Activated CD8-positive, alpha-beta memory T cell treated with anti-CD3 and anti-CD28 coated beads, Interleukin-2, amount 50 U/mL, for 48 hours (primary cell): ENCODE results near the gene PRKN.

Experiments used
- DNase-seq: peaks from one replicate; pipeline ENCODE4 v3.0.0-alpha.2; 2020

Gene PRKN

GRCh38 chr6:161624111-161624510 is 1103.5 kb downstream of the PRKN start:
- no peak for DNase-seq

DNA sequence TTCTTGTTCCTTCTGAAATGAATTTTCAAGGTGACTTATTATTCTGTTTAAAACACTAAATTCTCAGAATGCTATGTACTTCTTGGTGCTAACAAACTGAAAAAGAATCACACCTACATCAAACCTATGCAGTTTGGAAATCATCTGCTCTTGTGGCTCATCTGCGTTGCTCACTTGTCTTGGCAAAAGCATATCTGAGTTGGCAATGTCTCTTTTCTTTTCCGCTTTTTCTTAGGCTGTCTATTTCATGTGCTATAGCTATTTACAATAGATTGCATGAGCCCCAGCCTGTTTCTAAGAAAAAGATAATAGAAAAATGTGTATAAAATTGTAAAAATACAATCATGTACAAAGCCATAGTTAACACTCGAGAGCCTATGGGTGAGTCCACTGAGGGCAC is 1104.8 kb downstream of the PRKN start:
- no peak for DNase-seq

DNA sequence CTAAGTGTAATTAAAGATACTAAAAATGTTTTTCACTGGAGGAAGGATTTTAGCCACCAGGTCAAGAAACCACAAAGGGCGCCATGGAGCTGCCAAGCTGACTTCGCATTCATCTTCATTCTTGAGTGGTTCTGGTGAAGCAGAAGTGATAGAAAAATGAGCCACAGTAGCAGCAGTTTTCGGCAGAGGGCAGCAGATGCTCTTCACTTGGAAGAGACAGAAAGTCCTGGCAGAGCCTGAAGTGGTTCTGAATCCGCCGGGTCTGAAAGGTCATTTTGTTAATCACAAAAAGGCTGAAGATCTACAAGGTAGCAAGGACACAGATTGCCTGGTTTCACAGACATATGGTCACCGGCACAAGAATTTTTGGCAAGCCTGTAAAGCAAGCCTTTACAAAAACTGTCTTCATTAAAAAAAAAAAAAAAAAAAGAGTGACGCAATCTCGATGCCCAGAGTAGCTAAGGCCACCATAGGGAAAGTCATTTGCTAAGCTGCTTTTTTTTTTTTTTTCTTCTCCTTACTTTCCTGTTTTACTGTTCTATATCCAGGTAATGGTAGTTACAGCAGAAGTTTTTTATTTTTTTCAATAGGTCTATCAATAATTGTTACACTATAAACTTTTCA is 1108.6 kb downstream of the PRKN start:
- no peak for DNase-seq

GRCh38 chr6:161613711-161614110 is 1113.9 kb downstream of the PRKN start:
- DNase-seq, result no peak

DNA sequence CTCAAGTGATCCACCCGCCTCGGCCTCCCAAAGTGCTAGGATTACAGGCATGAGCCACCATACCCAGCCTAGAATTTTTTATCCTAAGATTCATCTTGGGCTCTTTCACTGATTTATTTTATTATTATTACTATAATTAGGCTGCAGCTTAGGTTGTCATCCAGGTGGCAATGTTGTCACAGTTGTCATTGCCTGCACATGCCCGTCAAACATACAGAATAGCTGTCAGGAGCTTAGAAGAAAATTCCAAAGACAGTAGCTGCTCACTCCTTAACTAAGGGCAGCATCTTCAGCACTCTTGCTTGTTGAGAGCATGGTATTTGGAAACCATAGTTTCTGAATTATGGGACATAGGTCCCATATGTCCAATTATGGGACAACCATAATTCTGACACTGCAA is 1118.8 kb downstream of the PRKN start:
- DNase-seq, result no peak

DNA sequence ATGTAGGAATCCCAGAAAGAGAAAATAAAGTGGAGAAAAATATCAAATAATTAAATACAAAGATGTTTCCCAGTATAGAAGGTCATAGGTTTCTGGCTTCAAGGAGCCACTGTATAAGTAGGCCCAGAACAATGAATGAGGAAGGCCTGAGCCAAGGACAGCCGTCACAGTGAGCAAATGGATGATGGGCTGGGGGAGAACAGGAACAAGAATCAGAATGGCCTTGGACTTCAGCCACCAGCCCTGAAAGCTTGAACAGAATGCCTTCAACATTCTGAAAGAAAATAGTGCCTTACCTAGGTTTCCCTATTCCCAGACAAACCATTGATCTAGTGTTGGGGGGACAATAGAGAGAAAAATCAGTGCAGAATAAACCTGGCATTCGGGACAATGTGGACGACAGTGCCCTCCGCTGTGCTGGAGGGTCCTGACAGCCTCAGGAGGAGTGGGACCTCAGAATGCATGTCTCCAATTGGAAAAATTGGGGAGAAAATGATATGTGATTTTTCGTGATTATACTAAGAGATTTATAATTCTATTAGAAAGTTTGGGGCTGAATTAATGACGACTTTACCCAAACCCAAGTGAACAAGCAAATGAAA is 1119.8 kb downstream of the PRKN start:
- no peak for DNase-seq

DNA sequence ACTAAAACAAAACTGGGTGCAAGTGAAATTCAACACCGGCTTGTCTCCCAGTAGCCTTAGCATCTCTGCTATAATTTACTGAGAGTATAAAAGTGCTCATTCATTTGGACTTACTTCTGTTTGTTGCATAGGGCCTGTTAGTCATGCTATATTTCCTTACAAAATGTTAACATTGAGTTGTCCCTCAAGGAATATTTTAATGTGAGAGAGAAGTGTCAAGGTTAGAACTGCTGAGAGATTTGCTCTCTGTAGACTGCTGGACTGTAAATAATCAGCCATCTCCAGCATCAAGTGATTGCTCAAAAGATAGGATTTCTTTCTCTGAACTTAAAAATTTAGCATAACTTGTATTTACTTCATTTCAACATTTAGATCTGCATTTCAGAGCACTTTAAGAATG is 1125.2 kb downstream of the PRKN start:
- no peak for DNase-seq

- DNase-seq, result no peak
Observed at GRCh38 chr6:161598896-161599295, 1128.7 kb downstream of the PRKN start.

DNA sequence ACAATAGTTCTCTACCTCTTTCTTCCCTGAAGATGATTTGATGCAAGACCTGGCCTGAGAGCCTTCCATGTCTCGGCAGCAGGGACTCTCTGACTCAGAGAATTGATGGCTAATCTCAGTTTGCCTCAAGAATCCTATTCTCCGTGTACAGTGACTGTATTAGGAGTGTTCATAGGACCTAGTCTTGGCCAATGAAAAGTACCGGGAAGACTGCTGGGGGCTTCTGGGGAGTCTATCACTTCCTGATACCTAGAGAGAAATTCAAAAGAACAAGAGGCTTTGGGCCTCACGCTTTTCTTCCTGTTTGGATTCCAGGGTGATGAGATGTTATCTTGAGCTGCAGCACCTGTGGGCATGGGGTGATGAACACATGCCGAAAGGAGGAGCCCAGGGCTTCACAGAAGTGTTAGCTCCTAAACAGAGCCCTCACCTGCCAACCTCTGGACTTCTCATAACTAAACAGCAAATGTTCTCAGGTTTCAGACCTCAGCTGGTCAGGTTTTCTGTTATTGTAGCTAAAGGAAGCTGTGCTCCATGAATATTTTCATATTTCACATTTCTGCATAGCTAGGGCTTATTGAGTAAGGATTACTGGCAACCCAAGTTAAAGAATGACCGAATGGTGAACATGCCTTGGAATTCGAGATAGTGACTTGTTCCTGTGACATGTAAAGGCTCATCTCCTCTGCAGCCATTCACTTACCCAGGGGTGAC is 1130.6 kb downstream of the PRKN start:
- DNase-seq, result no peak

GRCh38 chr6:161594412-161594811 is 1133.2 kb downstream of the PRKN start:
- DNase-seq, result no peak

DNA sequence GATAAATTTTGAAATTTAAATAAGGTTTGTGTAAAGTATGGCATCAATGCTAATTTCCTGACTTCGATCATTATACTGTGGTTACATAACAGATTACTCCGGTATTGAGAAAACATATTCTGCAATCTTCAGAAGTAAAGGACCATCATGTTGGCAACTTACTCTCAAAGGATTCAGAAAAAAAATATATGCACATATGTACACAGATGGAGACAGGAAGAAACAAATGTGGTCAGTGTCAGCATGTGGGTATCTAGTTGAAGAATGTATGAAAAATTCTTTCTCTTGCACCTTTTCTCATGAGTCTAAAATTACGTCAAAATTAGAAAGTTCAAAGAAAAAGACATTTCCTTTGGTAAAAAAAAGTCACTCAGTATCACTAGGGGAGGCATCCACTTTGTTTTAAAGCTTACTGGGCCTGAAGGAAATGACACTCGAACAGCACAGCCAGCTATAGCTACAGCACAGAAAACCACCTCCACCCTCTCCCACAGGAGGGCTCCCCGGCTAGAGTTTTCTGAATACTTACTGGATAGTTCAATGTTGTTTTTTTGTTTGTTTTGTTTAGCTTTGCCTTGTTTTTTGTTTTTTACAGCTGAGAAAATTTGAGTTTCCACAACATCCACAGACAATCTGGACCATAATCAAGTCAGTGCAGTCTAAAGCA is 1136.5 kb downstream of the PRKN start:
- DNase-seq, result no peak

- no peak for DNase-seq
Observed at GRCh38 chr6:161586887-161587286, 1140.7 kb downstream of the PRKN start.

DNA sequence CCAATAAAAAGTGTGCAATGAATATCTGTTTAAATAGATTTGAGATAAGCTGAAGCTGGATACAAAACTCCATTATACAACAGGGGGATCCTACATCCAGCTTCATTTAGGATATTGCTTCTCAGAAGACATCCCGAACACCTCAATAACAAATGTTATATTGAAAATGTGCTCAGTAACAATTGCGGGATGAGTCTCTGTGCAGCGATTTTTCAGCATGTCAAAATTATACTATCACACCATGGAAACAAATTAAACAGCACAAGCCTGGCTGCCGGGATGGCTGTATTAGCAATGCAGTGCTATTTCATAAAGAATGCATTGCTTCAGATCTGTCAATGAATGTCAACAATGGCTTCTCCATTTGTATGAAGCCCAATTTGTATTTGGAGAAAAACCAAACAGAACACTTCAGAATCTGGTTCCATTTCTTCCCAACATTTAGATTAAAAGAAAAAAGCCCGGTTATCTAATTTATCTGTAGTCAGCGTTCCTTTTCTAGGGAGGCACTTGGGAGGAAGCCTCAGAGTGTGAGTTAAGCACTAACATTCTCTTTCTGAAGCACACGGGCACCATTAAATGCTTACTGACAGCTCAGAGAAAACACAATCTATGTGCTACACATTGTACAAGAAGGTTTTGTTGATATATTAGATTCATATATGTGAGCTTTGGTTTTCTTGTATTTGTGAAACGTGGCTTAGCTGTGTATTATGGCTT is 1142.8 kb downstream of the PRKN start:
- DNase-seq, result no peak

GRCh38 chr6:161584051-161584450 is 1143.5 kb downstream of the PRKN start:
- no peak for DNase-seq

GRCh38 chr6:161583584-161583983 is 1144.0 kb downstream of the PRKN start:
- DNase-seq, result no peak

GRCh38 chr6:161578478-161578877 is 1149.1 kb downstream of the PRKN start:
- no peak for DNase-seq

DNA sequence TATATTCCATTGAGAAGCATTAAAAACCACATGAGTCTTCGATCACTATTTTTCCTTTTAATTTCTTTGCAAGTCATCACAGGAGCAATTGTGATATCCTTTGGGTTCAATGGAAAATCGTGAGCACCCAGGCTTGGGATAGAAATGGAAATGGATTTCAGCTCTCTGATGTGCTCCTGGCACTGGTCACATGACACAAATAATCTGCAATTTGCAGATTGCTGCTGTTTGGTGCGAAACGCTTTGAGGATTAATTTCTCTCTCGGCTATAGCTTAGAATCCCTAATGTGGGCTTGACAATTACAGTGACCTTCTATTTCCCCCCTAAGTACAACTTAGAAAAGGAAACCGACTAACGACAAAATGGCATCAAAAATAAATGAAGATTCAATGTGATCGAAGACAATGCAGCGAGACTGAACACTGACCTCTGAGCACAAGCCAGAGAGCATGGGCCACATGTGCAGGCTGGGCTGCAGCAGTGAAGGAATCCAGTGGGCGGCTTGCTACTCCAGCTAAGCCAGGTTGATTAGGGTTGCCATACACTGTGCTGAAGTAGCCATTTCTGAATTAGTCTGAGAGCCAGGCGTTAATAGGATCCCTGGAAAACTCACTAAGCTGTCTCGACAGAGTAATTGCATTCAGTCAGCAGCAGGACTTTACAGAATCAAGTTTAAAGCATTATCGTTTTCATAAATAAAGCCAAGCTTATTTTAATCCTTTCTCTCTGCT is 1151.9 kb downstream of the PRKN start:
- DNase-seq, result no peak

DNA sequence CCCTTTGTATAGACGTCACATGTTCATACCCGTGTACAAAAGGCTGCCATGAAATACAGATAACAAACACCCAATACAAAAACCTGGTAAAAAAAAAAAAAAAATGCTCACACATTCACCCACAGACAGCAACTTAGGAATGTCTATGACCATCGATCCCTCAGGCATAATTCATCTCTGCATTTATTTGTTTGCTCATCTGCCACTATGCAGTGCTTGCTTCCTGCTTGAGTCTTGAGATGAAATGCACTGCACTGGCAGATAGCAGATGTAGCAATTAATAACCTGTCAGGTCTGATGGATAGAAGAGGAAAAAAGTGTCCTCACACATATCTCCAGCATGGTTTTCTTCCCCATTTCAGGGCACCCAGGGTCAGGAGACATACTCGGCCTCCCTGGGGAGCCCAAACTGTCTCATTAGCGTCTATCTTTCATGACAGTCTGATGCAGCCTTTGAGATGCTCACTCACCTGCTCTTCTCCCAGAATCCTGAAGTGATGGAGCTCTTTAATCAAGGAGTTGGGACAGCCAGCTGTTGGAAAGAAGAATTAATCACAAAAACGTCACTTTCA is 1158.6 kb downstream of the PRKN start:
- DNase-seq, result no peak

- DNase-seq, result no peak
Observed at GRCh38 chr6:161564952-161565351, 1162.6 kb downstream of the PRKN start.

GRCh38 chr6:161561908-161562307 is 1165.7 kb downstream of the PRKN start:
- no peak for DNase-seq

DNA sequence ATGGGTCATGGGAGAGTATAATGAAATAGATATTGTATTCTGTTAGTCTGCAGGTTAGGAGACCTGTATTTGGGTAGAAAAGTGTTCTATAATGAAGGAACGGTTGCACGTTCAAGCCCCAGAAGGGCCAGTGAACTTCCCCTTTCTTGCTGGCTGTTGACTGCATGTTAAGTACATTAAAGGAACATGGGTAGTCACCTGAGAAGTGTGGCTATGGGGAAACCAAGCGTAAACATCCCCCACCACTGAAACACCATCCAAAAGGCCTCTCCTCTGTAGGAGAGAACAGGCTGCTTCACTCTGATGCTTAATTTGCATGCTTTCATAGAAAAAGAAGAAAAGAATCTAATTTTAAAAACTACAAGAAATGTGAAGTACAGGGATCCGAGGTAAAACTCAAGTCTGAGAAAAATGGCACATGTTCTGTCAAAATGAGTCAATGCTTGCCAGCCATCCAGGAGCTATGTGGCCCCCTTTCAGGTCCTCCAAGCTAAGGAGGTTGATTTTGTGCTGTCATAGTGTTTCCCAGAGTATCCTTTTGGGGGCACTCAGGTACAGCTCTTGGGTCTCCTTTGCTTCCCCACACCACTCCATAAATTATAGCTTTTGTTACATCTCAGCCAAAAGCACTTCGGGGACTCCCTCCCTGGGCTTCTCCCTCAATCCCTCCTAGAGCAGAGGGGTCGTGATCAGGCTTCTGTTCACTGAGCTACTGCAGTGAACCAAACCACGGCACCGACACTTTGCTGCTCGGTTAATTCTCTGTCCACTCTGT is 1170.0 kb downstream of the PRKN start:
- DNase-seq, result no peak
